AML-193 (cell line): Measurements from ENCODE around the gene CBFA2T2.

Experiments used
- DNase-seq, 2 experiments: peaks; one replicate each; lab custom pipeline; 2025; lab: John Stamatoyannopoulos, UW

The CBFA2T2 gene

DNA sequence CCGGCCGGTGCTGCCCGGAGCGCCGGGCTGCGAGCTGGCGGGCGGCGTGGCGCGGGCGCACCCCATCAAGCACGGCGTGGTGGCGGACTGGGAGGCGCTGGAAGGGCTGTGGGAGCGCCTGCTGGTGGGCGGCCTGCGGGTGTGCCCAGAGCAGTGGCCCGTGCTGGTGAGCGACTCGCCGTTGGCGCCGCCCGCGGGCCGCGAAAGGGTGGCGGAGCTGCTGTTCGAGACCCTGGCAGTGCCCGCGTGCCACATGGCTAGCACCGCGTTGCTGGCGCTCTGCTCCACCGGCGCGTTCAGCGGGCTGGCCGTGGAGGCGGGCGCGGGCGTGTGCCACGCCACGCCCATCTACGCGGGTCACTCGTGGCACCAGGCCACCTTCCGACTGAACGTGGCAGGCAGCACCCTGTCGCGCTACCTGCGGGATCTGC lies 177.4 kb downstream of the CBFA2T2 start:
- peak in 1 of 2 experiments; percentile 25 for DNase-seq

DNA sequence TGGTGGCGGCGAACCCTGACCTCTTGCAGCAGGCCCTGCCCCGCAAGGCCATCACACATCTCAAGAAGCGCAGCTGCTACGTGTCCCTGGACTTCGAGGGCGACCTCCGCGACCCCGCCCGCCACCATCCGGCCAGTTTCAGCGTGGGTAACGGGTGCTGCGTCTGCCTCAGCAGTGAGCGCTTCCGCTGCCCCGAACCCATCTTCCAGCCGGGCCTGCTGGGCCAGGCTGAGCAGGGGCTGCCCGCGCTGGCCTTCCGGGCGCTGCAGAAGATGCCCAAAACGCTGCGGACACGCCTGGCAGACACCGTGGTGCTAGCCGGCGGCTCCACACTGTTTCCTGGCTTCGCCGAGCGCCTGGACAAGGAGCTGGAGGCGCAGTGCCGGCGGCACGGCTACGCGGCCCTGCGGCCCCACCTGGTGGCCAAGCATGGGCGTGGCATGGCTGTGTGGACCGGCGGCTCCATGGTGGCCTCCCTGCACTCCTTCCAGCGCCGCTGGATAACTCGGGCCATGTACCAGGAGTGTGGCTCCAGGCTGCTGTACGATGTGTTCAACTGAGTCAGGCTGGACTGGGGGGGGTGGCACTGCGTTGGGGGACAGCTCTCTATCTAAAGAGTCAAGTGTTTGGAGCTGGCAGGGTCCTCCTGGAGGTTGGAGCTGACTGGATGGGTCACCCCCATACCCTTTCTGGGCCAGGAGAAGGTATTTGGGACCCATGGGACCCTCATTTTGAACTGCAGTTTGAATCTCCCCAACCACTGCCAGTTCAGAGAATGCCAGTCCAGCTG lies 178.0 kb downstream of the CBFA2T2 start:
- peak; percentile 46 to 73 for DNase-seq

- DNase-seq: no peak
Measured at GRCh38 chr20:33668466-33669155, 178.7 kb downstream of the CBFA2T2 start.

DNA sequence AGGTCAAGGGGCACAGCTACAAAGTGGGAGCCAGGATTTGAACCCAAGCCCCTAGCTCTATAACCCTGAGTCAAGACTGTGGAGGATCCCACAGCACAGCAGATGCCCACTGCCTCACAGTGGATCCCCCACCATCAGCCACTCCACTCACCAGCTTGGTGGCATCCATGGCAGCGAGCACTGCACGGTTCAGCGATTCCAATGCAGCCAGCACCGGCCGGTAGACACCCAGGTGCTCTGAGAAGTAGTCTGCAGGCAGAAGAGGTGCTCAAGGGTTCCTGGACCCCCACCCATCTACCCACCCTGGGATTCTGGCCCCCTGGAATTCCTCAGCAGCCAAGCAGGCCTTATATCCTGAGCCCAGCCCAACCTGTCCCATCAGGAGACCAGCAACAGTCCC lies 179.3 kb downstream of the CBFA2T2 start:
- no peak for DNase-seq

GRCh38 chr20:33669873-33670640 lies 180.2 kb downstream of the CBFA2T2 start:
- DNase-seq: no peak

- DNase-seq: no peak
Measured at GRCh38 chr20:33670715-33671499, 181.0 kb downstream of the CBFA2T2 start.

GRCh38 chr20:33671573-33672288 lies 181.8 kb downstream of the CBFA2T2 start:
- no peak for DNase-seq

- DNase-seq: no peak
Measured at GRCh38 chr20:33672426-33673113, 182.7 kb downstream of the CBFA2T2 start.

DNA sequence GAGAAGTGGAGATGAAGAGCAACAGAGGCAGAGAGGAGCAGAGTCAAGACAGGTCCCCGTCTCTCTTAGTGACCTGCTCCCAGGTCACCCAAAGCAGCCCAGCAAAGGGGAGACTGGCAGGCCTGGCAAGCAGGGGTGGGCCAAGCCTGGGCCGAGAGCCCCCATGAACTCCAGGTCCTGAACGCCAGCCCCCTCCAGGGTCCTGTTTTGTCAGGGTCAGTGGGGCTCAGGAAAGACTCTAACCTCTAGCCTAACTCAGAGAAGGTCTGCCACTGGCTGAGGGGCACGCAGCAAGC lies 183.2 kb downstream of the CBFA2T2 start:
- no peak for DNase-seq

GRCh38 chr20:33673410-33674293 lies 183.8 kb downstream of the CBFA2T2 start:
- no peak for DNase-seq

GRCh38 chr20:33674294-33675135 lies 184.6 kb downstream of the CBFA2T2 start, which contains the start of gene NECAB3:
Gene NECAB3 (minus strand): TSS chr20:33674428. CDS start chr20:33674352, 76 bp downstream.
- peak; percentile 34 to 58 for DNase-seq

DNA sequence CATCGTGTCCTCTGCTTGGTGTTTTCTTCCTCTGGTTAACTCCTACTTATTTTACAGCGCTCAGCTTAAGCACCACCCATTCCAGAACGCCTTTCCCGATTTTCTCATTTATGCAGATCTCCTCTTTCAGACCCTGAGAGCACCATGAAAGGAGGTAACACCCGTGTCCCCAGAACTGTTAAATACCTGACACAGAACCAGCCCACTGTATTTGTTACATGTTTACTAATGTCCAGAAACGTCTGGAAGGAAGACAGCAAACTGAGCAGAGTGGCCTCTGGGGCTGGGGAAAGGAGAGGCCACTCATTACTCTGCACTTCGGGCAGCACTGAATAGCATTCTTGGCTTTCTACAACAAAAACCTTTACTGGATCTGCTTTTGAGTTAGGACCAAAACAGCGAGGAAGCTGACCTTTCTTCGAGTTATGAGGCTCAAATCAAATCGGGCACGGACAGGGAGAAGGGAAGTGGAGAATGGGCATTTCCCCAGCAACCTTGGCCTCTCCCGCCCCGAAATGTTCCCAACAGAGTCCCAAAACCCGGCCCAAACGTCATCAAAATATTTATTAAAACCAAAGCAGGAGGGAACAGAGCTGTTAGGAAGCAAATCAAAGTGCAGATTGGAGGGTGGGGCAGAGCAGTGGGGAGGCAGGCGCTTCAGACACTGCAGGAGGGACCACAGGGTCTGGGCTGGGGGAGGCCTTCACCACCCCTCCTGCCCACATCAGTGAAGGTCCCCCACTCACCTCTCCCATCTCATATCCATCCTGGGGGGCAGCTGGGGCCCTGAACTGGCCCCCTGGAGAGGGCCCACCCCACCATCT lies 185.5 kb downstream of the CBFA2T2 start:
- no peak for DNase-seq

- DNase-seq: no peak
Measured at GRCh38 chr20:33676121-33676520, 186.2 kb downstream of the CBFA2T2 start.

DNA sequence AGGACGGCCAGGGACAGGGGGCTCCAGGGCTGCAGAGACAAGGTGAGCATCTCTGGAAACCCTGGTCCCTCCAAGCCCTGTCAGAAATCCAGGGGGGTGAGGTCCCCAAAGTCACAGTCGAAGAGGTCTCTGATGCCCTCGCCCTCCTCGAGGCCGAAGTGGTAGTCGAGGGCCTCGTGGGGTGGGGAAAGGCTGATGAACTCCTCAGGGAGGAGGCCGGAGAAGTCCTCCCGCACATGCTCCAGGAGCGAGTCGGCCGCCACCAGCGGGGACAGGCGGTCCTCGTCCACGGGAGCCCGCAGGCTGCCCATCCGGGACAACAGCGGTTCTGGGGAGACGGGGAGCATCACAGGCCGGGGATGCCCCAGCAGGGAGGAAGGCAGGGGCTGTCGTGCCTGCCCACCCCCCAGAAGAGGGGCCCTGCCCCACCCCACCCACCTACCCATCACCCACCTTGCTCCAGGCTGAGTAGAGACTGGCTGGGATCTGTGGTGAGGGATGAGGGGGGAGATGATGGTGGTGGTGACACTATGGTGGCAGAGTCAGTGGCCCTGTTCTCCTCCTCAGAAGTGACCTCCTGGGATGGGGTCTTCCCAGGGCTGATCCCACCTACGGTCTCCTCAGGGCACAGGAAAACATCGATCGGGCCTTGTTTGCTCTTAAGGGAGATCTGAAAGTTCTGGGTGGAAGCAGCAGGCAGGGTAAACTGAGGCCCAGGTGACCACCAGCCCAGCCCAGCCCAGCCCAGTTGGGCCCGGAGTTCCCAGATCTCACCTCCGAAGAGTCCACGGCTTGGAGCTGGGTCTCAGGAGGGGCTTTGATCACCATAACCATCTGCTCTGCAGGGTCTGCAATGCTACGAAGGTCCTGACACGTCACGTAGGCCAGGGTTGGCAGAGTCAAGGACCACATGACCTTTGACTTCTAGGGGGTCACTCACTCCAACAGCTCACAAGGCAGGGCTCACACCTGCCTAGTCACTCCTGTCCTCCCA lies 187.1 kb downstream of the CBFA2T2 start:
- DNase-seq: no peak

- DNase-seq: no peak
Measured at GRCh38 chr20:33677991-33678702, 188.3 kb downstream of the CBFA2T2 start.
